Osteocyte (in vitro differentiated cells): ENCODE data around the gene TCL1B. TPM values are rescaled to one million over a fixed set of nuclear protein-coding genes. Genes with fewer than 3 reads are reported as not detected.

Source experiments
- DNase-seq: peaks from one replicate; pipeline ENCODE4 v3.0.0; 2021; ENCODE audit warnings: mixed read lengths; ENCODE audit not compliant: unreplicated experiment; ENCODE audit errors: extremely low spot score
- H3K27ac Mint-ChIP-seq: one replicate; pipeline ENCODE4 v1.8.0; 2021; ENCODE audit warnings: mild to moderate bottlenecking, mixed read lengths; ENCODE audit not compliant: unreplicated experiment
- H3K27me3 Mint-ChIP-seq: one replicate; pipeline ENCODE4 v1.8.0; 2021; ENCODE audit warnings: mixed read lengths; ENCODE audit not compliant: unreplicated experiment
- H3K36me3 Mint-ChIP-seq: one replicate; pipeline ENCODE4 v1.8.0; 2021; ENCODE audit warnings: mixed read lengths; ENCODE audit not compliant: unreplicated experiment
- H3K4me1 Mint-ChIP-seq: one replicate; pipeline ENCODE4 v1.8.0; 2021; ENCODE audit warnings: mixed read lengths; ENCODE audit not compliant: unreplicated experiment
- H3K4me3 Mint-ChIP-seq: one replicate; pipeline ENCODE4 v1.8.0; 2021; ENCODE audit warnings: mild to moderate bottlenecking, moderate library complexity, mixed read lengths; ENCODE audit not compliant: unreplicated experiment
- H3K9me3 Mint-ChIP-seq: one replicate; pipeline ENCODE4 v1.8.0; 2021; ENCODE audit warnings: mixed read lengths; ENCODE audit not compliant: unreplicated experiment
- total RNA-seq: library from RNA; stranded (reverse); gene quantifications from 2 replicates; pipeline ENCODE4 v1.2.1, GENCODE V29; 2021
- TF ChIP-seq, protein P1 (sequence below): fragments of 200-600 bp; sonication (generic); IDR thresholded peaks from 2 replicates; pipeline ENCODE4 v1.5.0; 2021; ENCODE audit warnings: antibody characterized with exemption, mild to moderate bottlenecking, moderate library complexity

Gene TCL1B
- total RNA-seq, 1 donor from 2014 or later = not detected

DNA sequence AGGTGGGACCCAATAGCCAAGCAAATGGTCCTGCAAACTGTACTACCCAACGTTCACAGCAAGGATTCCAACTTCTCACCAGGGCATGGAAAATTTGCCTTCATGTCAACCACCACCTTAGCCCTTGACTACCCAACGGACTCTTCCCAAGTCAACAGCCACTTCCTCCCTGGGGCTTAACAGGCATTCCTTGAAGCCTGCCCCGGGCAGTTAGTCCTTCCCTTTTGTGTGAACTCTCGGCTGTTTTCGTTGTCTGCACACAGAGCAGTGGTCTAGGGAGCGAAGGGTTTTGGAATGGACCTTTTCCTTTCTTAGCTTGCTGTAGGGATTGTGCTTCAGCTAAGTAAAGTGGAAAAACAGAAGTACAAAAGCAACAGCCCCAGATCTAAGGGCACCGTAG lies 35.2 kb upstream of the TCL1B start:
- H3K9me3 Mint-ChIP-seq = no peaks in the 10 kb centered on the region
- no peak overlapping the region for H3K4me3 Mint-ChIP-seq
- H3K36me3 Mint-ChIP-seq = no peaks in the 10 kb centered on the region
- H3K27me3 Mint-ChIP-seq = peaks cover 11% of the 10 kb centered on the region
- DNase-seq = no peak
- no peak overlapping the region for H3K27ac Mint-ChIP-seq
- H3K4me1 Mint-ChIP-seq = no peaks in the 10 kb centered on the region
- TF ChIP-seq, protein P1, sequence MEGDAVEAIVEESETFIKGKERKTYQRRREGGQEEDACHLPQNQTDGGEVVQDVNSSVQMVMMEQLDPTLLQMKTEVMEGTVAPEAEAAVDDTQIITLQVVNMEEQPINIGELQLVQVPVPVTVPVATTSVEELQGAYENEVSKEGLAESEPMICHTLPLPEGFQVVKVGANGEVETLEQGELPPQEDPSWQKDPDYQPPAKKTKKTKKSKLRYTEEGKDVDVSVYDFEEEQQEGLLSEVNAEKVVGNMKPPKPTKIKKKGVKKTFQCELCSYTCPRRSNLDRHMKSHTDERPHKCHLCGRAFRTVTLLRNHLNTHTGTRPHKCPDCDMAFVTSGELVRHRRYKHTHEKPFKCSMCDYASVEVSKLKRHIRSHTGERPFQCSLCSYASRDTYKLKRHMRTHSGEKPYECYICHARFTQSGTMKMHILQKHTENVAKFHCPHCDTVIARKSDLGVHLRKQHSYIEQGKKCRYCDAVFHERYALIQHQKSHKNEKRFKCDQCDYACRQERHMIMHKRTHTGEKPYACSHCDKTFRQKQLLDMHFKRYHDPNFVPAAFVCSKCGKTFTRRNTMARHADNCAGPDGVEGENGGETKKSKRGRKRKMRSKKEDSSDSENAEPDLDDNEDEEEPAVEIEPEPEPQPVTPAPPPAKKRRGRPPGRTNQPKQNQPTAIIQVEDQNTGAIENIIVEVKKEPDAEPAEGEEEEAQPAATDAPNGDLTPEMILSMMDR = no peak

DNA sequence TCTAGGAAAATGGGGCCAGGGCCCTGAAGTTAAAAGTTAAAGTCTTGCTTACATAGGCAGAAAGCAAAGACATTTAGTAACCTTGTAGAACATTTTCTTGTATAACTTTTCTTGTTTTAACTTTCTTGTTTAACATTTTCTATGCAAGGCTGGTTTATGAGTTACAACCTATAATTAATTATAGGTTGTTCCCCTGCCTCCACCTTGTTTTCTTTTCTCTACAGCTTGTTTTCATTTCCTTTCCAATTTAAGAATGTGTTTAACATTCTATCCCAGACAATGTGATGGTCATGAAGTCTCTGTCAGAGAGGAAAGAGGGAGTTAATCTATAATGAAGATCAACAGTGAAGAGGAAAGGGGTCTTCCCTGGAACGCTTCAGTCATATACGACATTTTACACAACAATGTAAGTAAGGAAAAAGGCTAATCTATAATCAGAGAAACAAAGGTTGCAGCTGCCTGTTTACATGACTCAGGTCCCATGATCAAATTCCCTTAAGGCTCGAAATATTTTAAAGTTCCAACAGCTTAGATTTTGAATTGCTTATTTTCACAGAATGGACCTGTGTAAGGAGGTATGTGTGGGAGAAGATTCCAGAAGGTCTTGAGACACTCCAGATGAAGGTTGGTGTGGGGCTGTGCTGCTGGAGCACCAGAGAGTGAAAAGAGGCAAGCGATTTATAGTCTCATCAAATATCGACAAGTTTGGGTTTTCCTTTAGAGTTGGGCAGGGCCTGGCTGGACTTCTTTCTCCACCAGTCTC lies 34.2 kb upstream of the TCL1B start:
- Mint-ChIP-seq H3K27ac (no peak overlapping the region), H3K4me1 (no peaks in the 10 kb centered on the region), H3K4me3 (no peak overlapping the region), H3K9me3 (no peaks in the 10 kb centered on the region), H3K36me3 (no peaks in the 10 kb centered on the region), H3K27me3 (peaks cover 16% of the 10 kb centered on the region)
- no peak for DNase-seq
- TF ChIP-seq, protein P1 = no peak

DNA sequence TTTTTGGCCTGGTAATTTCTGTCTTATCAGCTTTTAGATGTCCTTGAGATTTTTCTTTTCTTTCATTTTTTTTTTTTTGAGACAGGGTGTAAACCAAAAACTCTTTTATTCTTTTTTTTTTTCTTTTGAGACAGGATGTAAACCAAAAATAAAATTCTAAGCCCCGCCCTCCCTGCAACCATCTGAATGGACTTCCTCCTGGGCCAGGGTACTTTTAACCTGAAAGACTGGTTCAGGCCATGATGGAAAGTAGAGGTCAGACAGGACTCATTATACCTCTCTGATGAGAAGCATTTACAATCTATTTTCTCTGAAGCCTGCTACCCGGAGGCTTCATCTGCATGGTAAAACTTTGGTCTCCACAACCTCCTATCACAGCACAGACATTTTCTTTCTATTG lies 33.5 kb upstream of the TCL1B start:
- Mint-ChIP-seq H3K27ac (no peak overlapping the region), H3K4me3 (no peak overlapping the region), H3K9me3 (no peaks in the 10 kb centered on the region), H3K36me3 (no peaks in the 10 kb centered on the region), H3K27me3 (peaks cover 19% of the 10 kb centered on the region), H3K4me1 (no peaks in the 10 kb centered on the region)
- TF ChIP-seq, protein P1 = no peak
- no peak for DNase-seq

DNA sequence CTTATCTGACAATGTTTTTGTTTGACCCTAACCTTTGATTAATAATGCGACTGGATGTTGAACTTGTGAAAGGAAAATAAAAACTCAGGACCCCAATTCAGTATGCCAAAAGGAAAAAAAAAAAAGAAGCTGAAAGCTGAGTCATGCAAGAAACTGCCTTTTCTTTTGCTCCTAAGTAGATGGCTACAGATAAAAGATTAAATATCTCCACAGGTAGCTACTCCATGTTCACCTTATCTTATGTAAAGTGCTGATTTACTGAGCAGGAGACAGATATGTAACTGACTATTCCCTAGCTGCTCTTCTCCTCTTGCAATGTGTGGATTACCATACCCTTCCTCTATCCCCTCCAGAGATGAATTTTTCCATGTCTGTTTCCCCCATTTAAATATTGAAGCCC lies 30.8 kb upstream of the TCL1B start:
- no peak overlapping the region for H3K4me3 Mint-ChIP-seq
- no peaks in the 10 kb centered on the region for H3K9me3 Mint-ChIP-seq
- no peak overlapping the region for H3K27ac Mint-ChIP-seq

DNA sequence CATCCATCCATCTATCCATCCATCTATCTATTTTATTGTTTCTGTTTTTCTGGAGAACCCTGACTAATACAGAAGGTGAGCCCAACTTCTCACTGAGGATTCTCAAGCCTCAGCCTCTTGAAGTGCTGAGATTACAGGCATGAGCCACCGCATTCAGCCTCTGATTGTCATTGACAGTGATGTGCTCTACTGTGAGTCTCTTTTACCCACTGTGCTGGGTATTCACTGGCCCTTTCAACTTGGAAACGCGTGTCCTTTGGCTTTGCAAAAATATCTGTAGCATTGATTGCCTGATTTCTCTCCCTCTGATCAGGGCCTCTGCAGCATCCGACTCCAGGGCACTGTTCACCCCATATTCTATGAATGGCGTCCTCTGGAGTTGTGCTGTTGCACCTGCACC lies 29.6 kb upstream of the TCL1B start:
- Mint-ChIP-seq H3K4me1 (no peaks in the 10 kb centered on the region), H3K27ac (no peak overlapping the region), H3K36me3 (no peaks in the 10 kb centered on the region), H3K4me3 (no peak overlapping the region), H3K27me3 (peaks cover 30% of the 10 kb centered on the region), H3K9me3 (no peaks in the 10 kb centered on the region)
- TF ChIP-seq, protein P1 = no peak
- no peak for DNase-seq

More for the DNA sequence above, 30.8 kb upstream of the TCL1B start:
- no peaks in the 10 kb centered on the region for H3K36me3 Mint-ChIP-seq
- H3K27me3 Mint-ChIP-seq = peaks cover 24% of the 10 kb centered on the region
- no peaks in the 10 kb centered on the region for H3K4me1 Mint-ChIP-seq
- TF ChIP-seq, protein P1 = no peak
- no peak for DNase-seq
